NAMALWA (cell line): ENCODE results near the gene AP5Z1.

Experiments used
- DNase-seq: peaks from one replicate; pipeline ENCODE4 v3.0.0-alpha.2; 2015; ENCODE audit warnings: low spot score

The AP5Z1 gene

DNA sequence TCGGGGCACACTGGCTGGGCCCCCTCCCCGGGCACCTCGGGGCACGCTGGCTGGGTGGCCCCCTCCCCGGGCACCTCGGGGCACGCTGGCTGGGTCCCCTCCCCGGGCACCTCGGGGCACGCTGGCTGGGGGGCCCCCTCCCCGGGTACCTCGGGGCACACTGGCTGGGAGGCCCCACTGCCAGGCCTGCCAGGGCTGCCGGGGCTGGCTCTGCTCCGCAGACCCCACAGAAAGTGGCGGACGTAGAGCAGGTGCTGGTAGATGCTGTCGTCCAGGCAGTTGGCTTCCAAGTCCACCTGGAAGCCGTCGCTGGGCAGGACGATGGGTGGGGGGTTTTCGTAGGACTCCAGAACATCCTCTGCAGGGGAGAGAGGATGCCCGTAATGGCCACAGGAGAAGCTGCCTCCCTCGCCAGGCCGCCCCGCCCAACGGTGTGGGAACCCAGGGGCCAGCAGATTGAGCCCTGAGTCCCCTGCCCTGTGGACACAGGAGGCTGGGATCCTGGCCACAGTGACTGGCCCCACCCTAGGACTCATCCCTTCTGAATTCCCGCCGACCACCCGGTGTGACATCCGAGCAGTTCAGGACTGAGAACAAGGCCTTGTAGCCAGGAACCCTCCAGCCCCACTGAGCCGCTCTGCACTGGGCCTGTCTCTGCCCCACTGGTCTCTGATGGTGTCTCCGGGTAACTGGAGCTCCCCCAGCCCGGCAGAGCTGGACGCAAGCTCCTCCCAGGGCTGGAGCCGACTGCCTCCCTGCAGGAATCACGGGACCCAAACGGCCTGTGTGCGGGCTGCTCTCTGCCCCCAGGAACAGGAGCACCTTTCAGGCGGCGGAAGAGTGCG lies 28.2 kb downstream of the AP5Z1 start:
- DNase-seq: no peak

DNA sequence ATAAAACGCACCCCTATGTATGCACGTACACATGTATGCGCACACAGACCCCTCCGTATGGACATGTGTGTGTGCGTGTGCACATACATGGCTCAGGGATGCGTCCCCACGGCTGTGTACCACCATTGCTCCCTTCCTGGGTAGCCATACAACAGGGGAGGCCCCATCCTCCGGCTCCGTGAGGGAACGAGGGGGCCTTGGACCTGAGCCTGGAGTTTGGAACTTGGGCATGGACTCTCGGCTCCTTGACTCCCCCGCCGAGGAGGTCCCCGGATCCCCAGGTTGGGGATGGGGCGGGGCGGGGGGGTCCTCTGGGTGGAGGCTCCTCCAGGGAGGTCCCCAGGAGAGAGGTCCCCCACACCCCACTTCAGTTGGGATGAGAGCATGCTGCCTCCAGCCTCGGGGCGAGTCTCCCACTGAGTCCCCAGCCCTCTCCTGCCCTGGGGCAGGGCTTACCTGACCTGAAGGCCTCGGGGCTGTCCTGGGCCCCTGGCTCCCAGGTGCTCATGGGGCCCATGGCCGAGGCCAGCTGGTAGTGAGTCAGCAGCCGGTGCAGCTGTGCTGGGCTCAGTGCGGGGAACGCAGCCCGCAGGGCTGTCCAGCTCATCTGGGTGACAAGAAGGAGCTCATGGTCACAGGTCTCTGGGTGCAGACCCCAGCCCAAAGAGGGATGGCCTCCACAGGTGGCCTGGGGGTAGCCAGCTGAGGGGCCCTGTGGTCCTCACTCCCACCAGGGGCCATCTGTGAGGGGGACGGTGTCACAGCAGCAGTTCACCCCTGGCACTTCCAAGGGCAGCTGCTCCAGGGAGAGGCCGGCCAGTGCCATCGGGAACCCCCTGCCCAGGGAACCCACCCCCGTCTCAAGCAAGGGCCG lies 29.9 kb downstream of the AP5Z1 start:
- DNase-seq: no peak

DNA sequence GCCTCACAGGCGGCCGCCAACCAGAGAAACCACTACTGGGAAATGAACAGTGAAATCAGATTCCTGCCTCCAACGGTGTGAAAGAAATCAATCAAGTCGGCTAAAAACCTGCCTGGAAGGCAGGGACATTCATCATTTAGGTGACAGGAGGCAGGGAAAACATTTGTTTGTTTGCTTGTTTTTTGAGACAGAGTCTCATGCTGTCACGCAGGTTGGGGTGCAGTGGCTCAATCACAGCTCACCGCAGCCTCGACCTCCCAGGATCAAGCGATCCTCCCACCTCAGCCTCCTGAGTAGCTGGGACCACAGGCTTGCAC lies 30.5 kb downstream of the AP5Z1 start:
- no peak for DNase-seq

DNA sequence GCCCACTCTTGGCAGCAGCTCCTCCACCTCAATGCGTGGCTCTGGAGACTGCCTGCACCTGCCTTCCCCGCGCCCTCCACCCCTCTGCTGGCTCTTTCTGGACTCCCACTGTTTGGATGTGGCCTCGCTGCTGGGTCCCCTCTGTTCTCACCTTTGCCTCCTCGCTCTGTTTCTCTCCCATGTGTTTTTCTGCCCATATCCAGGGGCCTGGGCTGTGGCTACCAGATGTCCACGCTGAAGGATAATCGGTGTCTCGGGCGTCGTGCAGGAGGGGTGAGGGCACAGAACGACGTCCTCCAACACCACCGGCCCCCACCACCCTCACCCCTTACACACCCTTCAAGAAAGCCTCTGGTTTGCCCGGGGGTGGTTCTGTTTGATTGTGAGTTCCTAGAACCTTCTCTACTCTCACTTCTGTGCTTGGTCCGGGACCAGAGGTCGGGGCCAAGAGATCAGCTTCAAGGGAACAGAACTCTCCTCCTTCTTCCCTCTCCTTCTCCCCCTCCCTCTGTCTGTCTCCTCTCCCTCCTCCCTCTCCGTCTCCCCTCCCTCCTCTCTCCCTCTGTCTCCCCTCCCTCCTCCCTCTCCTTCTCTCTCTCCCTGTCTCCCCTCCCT lies 31.7 kb downstream of the AP5Z1 start:
- no peak for DNase-seq

DNA sequence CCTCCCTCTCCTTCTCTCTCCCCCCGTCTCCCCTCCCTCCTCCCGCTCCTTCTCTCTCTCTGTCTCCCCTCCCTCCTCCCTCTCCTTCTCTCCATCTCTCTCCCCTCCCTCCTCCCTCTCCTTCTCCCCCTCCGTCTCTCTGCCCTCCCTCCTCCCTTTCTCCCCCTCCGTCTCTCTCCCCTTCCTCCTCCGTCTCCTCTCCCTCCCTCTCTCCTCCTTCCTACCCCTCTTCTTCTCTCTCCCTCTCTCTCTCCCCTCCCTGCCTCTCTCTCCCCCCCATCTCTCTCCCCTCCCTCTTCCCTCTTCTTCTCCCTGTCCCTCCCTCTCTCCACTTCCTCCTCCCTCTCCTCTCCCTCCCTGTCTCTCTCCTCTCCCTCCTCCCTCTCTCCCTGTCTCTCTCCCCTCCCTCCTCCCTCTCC lies 32.2 kb downstream of the AP5Z1 start:
- DNase-seq: no peak

DNA sequence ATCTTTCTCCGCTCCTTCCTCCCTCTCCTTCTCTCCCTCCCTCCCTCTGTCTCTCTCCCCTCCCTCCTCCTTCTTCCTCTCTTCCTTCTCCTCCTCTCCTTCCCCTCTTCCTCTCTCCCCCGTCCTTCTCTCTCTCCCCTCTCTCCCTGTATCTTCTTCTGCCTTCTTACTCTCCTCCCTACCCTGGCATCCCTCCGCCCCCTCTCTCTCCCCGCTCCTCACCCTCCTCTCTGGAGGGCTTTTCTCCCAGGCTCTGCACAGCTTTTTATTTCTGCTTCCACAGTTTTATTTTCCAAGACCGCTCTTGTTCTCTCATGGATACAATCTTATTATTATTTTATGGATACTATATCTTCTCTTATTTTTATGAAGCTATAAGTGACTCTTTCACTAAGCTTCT lies 32.6 kb downstream of the AP5Z1 start:
- no peak for DNase-seq

DNA sequence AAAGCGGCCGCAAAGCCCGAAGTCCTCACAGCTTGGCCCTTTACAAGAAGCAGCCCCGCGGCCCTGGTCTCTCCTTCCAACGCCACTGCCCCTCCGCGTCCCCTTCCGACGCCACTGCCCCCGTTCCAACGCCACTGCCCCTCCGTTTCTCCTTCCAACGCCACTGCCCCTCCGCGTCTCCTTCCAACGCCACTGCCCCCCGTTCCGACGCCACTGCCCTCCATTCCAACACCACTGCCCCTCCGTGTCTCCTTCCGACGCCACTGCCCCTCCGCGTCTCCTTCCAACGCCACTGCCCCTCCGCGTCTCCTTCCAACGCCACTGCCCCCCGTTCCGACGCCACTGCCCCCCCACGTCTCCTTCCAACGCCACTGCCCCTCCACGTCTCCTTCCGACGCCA lies 33.1 kb downstream of the AP5Z1 start:
- no peak for DNase-seq

DNA sequence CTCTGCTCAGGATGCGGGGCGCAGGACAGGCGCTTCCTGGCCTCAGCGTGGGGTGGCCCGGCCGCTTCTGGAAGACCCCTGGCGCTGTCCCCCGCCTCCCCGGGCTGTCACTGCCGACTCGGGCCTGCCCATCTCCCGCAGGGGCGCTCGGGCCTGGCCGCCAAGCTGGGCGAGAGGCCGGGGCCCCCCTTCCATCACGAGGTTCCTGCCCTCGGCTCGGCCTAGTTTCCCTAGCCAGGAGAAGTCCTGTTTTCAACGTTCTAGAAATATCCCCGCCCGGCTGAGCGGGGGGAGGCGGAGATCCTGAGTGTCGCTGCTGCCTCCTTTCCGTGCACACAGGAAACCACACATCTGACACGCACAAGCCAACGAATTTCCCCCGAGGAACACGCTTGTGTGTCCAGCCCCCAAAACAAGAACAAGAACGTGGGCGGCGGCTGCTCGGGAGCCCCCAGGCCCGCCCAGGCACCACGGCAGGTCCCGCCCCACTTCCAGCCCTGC lies 33.7 kb downstream of the AP5Z1 start:
- DNase-seq: no peak

DNA sequence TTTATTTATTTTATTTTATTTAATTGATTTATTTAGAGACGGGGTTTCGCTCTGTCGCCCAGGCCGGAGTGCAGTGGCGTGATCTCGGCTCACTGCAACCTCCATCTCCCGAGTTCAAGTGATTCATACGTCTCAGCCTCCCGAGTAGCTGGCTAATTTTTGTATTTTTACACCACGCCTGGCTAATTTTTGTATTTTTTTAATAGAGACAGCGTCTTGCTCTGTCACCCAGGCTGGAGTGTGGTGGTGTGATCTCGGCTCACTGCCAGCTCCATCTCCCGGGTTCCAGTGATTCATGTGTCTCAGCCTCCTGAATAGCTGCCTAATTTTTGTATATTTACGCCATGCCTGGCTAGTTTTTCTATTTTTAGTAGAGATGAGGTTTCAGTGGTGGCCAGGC lies 34.2 kb downstream of the AP5Z1 start:
- no peak for DNase-seq

DNA sequence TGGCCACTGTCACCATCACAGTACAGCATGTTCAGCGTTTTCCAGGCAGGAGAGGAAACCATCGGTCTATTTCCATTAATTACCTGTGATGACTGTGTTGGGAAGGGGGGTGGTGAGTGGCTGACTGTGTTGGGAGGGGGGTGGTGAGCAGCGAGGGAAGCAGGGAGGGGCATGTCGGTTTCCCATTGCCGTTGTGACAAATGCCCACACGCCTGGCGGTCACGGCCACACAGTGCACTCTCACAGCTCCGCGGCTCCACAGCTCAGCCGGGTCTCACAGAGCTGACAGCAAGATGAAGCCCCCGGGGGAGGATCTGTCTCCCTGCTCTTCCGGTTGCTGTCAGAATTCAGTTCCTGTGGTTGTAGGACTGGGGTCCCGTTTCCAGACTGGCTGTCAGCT lies 39.0 kb downstream of the AP5Z1 start:
- no peak for DNase-seq

DNA sequence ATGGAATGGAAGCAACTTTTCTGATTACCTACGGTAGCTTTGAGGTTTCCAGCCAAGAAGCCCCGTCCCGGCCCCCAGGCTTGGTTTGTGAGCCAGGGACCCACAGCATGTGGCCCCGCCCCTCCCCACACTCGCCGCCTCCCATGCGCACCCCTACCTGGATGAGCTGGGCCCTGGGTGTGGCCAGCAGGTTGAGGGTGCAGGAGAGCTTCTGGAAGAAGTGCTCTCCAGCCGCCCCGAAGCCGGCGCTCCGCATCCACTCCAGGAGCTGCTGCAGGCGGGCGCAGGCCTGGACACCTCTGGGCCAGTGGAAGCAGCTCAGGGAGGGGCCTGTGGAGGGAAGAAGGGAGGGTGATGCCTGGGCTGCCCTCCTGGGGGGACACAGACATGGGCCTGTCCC lies 39.7 kb downstream of the AP5Z1 start:
- no peak for DNase-seq

DNA sequence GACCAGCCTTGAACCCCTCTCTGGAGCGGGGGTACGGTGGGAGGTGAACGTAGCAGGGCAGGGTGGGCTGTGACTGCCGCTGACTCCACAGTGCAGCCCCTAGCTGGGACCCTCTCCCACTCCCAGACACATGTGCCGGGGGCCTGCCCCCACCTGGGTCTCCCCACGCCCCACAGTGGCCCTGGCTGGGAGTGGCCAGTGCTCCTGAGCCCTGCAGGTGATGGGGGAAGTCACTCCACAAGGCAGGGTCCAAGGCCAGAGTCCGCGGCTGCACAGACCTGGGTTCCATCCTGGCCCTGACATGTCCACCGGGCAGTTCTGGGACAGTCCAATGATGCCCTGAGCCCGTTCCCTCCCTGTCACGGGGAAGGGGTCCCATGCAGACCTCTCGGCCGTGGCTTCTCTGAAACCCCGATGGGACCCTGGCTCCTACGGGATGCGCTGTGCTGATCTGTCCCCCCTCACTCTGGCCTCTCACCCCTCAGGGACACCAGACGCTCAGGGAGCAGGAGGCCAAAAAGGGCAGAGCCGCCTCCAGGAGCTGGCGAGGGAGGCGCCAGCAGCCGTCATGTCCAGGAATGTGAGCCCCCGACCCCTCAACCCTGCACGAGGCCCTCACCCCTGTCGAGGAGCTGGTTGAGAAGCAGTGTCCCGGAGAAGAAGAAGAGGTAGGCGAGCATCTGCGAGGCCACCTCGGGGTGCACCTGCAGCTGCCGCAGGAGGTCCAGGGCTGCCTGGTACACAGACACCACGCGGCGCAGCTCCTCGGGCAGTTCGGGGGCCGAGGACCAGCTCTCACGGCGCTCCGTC lies 40.4 kb downstream of the AP5Z1 start:
- DNase-seq: no peak

DNA sequence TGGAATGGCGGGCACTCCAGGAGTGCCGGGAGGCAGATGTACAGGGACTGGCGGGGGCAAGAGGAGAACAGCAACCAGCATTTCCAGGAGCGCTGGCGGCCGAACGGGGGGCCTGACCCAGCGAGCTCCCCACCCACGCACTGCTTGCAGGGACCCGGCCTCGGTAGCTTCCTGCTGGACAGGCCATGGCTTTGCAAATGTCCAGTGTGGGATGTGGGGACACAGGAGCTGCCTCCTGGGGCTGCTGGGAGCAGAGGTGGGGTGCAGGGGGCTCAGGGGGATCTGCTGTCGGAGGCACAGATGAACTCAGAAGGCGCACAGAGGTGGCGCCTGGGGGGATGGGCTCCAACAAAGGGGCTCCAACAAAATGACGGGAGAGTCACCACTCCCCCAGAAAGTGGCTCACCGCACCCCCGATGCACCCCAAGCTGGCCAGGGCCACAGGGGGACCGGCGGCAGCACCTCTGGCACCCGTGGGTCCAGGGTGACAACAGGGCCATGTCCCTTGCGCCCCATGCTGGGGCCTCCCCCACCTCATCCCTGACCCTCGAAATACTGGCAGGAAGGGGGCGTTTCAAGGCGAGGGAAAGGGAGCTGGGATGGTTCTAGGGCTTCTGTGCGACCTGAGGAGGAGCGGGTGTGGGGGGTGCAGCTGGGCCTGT lies 41.1 kb downstream of the AP5Z1 start:
- DNase-seq: no peak

DNA sequence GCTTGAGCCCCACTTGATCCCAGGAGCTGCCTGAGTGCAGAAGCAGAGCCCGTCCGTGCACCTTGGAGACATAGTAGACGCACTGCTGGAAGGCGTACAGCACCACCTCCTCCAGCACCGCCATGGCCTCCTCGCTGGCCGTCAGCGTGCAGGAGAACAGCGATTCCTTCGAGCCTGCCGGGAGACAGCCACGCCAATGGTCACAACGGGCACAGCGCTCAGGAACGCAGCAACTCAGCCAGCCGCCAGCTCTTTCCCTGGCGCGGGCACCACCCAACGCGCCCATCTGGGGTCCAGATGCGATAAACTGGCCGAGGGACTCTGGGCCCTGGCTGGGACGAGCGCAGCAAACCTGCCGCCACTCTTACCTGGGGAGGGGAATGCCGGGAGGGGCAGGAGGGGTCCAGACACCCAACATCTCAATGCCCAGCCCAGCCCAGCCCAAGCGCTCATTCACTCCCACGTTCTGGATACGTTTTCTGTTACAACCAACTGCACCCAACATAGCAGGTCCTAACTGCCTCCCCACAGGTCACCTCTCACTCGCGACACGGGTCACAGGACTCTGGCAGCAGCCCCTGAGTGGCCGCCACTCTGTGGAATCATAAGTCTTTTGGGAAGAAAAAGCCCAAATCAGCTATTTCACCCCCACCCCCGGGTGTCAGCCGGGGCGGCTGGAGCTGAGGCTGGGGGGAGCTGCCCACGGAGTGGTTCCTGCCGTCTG lies 41.9 kb downstream of the AP5Z1 start:
- no peak for DNase-seq

DNA sequence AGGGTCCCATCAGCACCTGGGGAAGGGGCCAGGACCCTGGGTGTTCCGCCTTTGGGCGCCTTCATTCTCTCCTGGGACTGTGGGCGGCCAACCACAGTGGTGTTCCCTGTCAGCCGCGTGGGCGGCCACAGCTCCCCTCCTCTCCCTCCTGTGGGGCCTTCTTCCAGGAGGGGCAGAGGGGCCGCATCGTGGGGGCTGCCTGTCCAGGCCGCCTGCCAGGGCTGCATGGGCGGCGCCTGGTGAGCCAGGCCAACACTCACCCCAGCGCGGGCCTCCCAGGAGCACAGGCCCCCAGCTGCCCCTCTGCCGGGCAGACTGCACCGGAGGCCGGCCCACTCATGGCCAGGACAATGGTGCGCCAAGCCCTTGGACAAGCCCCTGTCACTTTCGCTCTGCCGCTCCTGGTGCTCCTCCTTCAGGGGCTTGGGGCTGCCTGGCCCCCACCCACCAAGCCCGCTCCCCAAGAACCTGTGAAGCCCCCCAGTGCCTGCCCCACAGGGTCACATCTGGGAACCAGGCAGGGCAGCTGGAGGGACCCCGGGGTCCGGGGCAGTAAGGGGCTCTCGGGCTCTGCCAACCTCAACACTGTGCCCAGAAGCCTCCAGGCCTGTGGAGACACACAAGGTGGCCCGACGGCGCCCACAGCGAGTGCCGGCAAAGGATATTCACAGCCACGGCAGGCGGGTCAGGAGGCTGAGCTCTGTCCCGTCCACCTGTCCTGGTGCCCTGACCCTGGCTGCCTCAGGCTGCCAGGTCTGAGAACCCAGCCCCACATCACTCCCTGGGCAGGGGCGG lies 42.8 kb downstream of the AP5Z1 start:
- no peak for DNase-seq

DNA sequence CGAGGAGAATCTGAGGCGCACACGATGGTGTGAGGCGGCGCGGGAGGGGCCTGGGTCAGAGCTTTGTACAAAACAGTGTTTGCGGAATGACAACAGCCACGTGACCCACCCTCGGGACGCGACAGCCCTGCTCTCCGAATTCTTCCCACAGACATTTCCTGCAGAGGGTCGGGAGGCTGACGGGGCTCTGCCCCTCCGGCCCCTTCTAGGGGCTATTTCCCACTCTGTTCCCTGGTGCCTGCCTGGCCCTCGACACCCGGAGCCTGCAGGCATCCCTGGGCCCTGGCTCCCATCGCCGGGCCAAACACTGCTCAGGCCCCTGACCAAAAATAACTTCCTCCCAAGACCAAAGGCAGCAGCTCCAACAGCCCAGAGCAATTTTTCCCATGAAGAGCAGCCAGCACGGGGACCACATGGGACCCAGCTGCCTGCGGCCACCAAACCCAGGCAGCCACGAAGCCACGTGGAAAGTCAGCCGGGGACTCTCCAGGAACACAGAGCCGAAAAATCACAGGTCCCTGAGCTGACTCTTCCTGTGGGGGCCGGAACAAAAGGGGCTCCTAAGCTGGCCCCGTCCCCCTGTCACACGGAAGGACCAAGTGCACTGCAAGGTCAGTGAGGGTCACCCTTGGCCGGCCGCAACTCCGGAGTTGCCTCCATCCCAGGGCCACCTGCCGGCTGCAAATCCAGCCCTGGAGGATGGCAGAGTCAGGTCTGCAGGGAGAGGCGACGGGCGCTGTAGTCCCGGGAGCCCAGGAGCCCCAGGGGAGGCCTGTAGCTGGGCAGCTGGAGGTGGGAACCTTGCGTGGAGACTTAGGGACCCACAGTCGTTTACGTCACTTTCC lies 44.4 kb downstream of the AP5Z1 start:
- DNase-seq: no peak

DNA sequence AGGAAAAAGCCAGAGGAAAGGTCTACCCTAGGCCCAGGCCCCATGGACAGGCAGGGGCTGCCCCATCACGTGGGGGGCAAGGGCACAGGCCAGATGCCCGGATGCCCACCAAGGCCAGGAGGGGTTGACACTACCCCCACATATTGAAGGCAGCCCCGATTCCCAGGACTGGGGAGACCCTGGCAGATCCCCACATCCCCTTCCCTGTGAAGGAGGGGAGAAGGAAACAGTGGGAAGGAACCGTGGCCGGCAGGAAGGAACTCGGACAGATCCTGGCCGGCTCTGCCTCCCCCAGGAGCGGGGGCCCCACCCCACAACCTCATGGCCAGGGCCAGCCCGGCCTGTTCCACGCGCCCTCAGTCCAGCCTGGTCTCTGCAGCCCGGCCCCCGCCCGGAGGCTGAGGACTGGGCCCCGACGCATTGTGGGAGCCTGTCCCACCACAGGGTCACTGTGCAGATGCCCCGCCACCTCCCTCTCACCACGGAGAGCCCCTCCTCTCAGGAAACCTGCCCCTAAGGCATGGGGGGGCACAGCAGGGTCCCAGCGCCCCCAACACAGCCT lies 45.1 kb downstream of the AP5Z1 start:
- DNase-seq: no peak

DNA sequence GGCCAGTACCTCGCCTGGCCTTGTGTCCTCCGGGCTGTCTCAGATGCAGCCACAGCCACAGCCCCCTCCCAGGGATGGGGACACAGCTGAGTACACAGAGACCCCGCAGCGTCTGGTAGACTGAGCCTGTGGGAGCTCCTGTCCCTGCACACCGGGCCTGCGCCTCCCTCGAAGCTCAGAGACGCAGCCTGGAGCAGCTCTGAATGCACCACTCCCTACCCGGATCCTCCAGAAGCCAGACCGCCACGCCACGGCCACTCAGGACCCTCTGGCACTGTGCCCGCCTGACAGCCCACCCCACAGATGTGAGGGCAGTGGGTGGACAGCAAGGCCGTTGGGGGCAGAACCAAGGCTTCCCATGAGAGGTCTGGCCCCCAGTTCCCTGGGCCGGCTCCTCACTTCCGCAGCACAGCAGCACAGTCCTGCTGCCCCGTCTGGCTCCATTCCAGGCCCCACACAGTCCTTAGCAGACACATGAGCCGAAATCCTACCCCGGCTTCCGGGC lies 45.6 kb downstream of the AP5Z1 start:
- no peak for DNase-seq
